Hepatic stellate cell (primary cell): ENCODE results near the gene METTL1.
"Not testable (repeated sequence)": the region's sequence is repeated elsewhere in the genome, so short reads cannot be mapped to it uniquely, and the experiment has no call there.

Experiments used
- DNase-seq: peaks from one replicate; pipeline ENCODE4 v3.0.0; 2011; ENCODE audit warnings: low spot score

METTL1 gene

GRCh38 chr12:57724003-57724935 is 47.6 kb downstream of the METTL1 start:
- DNase-seq: no peak

GRCh38 chr12:57723630-57723962 is 48.3 kb downstream of the METTL1 start:
- DNase-seq: no peak

GRCh38 chr12:57722716-57723629 is 48.9 kb downstream of the METTL1 start:
- no peak for DNase-seq

GRCh38 chr12:57721846-57722608 is 49.9 kb downstream of the METTL1 start:
- not testable (repeated sequence) for DNase-seq

- no peak for DNase-seq
Measured at GRCh38 chr12:57720606-57721595, 51.0 kb downstream of the METTL1 start.

- no peak for DNase-seq
Measured at GRCh38 chr12:57719777-57720605, 51.9 kb downstream of the METTL1 start.

- DNase-seq: no peak
Measured at GRCh38 chr12:57718641-57719528, 53.0 kb downstream of the METTL1 start.
